Measurements from ENCODE around the gene SYF2.
A peak's percentile ranks its signal among the peaks of the same experiment; 100 is the strongest.

DNA sequence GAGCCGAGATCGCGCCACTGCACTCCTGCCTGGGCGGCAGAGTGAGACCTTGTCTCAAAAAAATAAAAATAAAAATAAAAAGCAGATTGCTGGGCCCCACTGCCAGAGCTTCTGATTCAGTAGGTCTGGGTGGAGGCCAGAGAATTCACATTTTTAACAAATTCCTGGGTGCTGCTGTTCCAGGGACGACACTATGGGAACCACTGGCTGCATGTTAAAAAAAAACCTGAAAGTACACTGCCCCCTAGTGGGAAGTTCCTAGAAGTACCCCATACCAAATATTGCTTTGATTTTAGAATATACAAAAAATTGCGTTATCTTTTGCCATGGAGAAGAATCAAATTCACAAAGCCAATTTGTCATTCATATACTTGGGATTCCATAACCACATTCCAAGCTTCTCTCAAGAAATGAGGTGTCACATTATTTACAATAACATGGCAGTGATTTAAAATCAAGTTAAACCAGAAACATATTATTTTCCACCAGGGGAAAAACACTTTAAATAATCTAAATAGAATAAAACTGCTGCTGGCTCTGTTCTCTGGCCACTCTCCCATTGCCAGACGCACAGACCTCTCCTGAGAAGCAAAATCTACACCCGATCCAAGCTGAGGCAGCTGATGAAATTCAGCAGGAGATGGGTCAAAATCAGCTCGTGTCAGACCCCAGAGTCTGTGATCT lies 27.4 kb downstream of the SYF2 start:
- TF ChIP-seq, protein P1, sequence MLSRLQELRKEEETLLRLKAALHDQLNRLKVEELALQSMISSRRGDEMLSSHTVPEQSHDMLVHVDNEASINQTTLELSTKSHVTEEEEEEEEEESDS (CRISPR knock-in tag; IDR thresholded peaks at IDR 0.05; ENCODE audit: borderline replicate concordance), result no peak
- TF ChIP-seq EZH2 (conservative IDR thresholded peaks at IDR 0.05; ENCODE audit: low read depth, low read length) (no peak), SIN3A (IDR thresholded peaks at IDR 0.05; ENCODE audit: borderline replicate concordance, low read depth, low read length) (no peak), CEBPB (IDR thresholded peaks at IDR 0.05; ENCODE audit: borderline replicate concordance, low read depth, low read length) (no peak), RFX1 (IDR thresholded peaks at IDR 0.05) (no peak), POLR2A (IDR thresholded peaks at IDR 0.05; ENCODE audit: insufficient read depth in 1 of 2, low read depth in 2 of 2, low read length in 2 of 2) (no peak), MAFK (conservative IDR thresholded peaks at IDR 0.05 in 1 of 2, IDR thresholded peaks at IDR 0.05 in 1 of 2; ENCODE audit: low read length in 2 of 2) (no peak), CREB1 (IDR thresholded peaks at IDR 0.05) (no peak), CREB1 (CRISPR knock-in tag; IDR thresholded peaks at IDR 0.05) (no peak)
- TF ChIP-seq, protein P2, sequence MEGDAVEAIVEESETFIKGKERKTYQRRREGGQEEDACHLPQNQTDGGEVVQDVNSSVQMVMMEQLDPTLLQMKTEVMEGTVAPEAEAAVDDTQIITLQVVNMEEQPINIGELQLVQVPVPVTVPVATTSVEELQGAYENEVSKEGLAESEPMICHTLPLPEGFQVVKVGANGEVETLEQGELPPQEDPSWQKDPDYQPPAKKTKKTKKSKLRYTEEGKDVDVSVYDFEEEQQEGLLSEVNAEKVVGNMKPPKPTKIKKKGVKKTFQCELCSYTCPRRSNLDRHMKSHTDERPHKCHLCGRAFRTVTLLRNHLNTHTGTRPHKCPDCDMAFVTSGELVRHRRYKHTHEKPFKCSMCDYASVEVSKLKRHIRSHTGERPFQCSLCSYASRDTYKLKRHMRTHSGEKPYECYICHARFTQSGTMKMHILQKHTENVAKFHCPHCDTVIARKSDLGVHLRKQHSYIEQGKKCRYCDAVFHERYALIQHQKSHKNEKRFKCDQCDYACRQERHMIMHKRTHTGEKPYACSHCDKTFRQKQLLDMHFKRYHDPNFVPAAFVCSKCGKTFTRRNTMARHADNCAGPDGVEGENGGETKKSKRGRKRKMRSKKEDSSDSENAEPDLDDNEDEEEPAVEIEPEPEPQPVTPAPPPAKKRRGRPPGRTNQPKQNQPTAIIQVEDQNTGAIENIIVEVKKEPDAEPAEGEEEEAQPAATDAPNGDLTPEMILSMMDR (CRISPR knock-in tag; IDR thresholded peaks at IDR 0.05), result peak; percentile 71

Measured in HepG2 (cell line).